SK-N-MC (cell line): ENCODE results near the gene AP1G1.

ENCODE experiments used
- EZH2 ChIP-seq: fragments of 200-600 bp; sonication (generic); IDR thresholded peaks from one replicate; pipeline ENCODE4 v1.6.1; 2017; ENCODE audit warnings: antibody characterized with exemption
- FOXP2 ChIP-seq: optimal IDR thresholded peaks from 2 replicates; pipeline ENCODE3; 2011; ENCODE audit warnings: mild to moderate bottlenecking, moderate library complexity; ENCODE audit not compliant: insufficient read depth; ENCODE audit errors: extremely low read length, control extremely low read depth
- POLR2AphosphoS5 ChIP-seq: IDR thresholded peaks from 2 replicates; pipeline ENCODE4 v1.6.1; 2012; ENCODE audit warnings: mild to moderate bottlenecking, low read depth, low read length, borderline replicate concordance

- TF ChIP-seq POLR2AphosphoS5 (no peak), EZH2 (no peak), FOXP2 (no peak)
Measured at GRCh38 chr16:71853413-71853812, 44.8 kb upstream of the AP1G1 start.
